GM12874 (cell line): ENCODE data around the gene LRRC8D.

Experiments used
- CTCF ChIP-seq: IDR thresholded peaks from 2 replicates; pipeline ENCODE4 v1.5.1; 2011; ENCODE audit warnings: low read depth, mild to moderate bottlenecking, control low read depth, low read length, moderate library complexity; ENCODE audit not compliant: insufficient read depth

The LRRC8D gene

GRCh38 chr1:89958851-89959654 lies 138.2 kb downstream of the LRRC8D start:
- TF ChIP-seq CTCF: no peak

- no peak for TF ChIP-seq CTCF
Measured at GRCh38 chr1:89959719-89960118, 138.9 kb downstream of the LRRC8D start.

GRCh38 chr1:89962024-89962741 lies 141.4 kb downstream of the LRRC8D start:
- TF ChIP-seq CTCF: no peak

GRCh38 chr1:89962742-89963075 lies 141.9 kb downstream of the LRRC8D start:
- no peak for TF ChIP-seq CTCF

- no peak for TF ChIP-seq CTCF
Measured at GRCh38 chr1:89965193-89965768, 144.4 kb downstream of the LRRC8D start.

- TF ChIP-seq CTCF: no peak
Measured at GRCh38 chr1:89966656-89967055, 145.8 kb downstream of the LRRC8D start.

GRCh38 chr1:89971600-89971999 lies 150.8 kb downstream of the LRRC8D start:
- TF ChIP-seq CTCF: no peak
